GM12878 (cell line): ENCODE data around the gene ASPG. TPM values are rescaled to one million over a fixed set of nuclear protein-coding genes. Genes with fewer than 3 reads are reported as not detected.

ENCODE experiments used
- ATAC-seq: fragments of 200-7000 bp; cut with Tn5 transposase; 3 replicates; pipeline ENCODE4 v1.9.1; 2020; ENCODE audit warnings: mild to moderate bottlenecking, moderate library complexity
- BruUV-seq: library from RNA; stranded (reverse); fragments of 400-500 nt; replicated peaks from 2 replicates; lab custom pipeline; 2021; lab: Mats Ljungman, UMichigan
- CTCF ChIA-PET: fragments of 300-600 bp; sonication (Branson Sonifier 250); formaldehyde crosslinking; extraction: SDS; loops from one replicate; lab custom pipeline; 2021; ENCODE audit warnings: inconsistent platforms; lab: Yijun Ruan, JAX
- POLR2A ChIA-PET: fragments of 350-600 bp; formaldehyde crosslinking; extraction: SDS; loops from one replicate; lab custom pipeline; 2021; ENCODE audit warnings: inconsistent platforms; lab: Charles Lee
- RAD21 ChIA-PET: fragments of 300-600 bp; sonication (Branson Sonifier 250); formaldehyde crosslinking; loops from one replicate; lab custom pipeline; 2023; ENCODE audit warnings: antibody characterized with exemption; ENCODE audit not compliant: unreplicated experiment; lab: Charles Lee
- SMC1A ChIA-PET: fragments of 300-600 bp; sonication (Branson Sonifier 250); formaldehyde crosslinking; loops from one replicate; lab custom pipeline; 2023; ENCODE audit not compliant: unreplicated experiment, uncharacterized antibody; lab: Charles Lee
- DNase-seq: peaks from one replicate; pipeline ENCODE4 v3.0.0-alpha.2; 2011; ENCODE audit warnings: low read depth, low spot score
- FAIRE-seq: peaks from 3 replicates; lab custom pipeline; 2011; peaks lifted over from hg19 to GRCh38; lab: Jason Lieb, UNC
- H2AFZ ChIP-seq: 2 replicates; pipeline ENCODE4 v1.6.0; 2011; ENCODE audit warnings: low read depth, low read length, control low read depth; ENCODE audit not compliant: control insufficient read depth
- H3K27ac ChIP-seq: 2 replicates; pipeline ENCODE4 v1.5.1; 2011; ENCODE audit warnings: control low read depth; ENCODE audit not compliant: control insufficient read depth, insufficient read depth
- H3K27me3 ChIP-seq, 2 experiments: replicated peaks in 1 of 2; 2 replicates each; pipeline versions ENCODE4 v1.6.0 to v1.6.1; 2011; ENCODE audit warnings: low read length in 1 of 2; ENCODE audit not compliant: control insufficient read depth in 2 of 2, insufficient read depth in 2 of 2
- H3K36me3 ChIP-seq, 2 experiments: 2 replicates each; pipeline ENCODE4 v1.5.1; 2011; ENCODE audit warnings: low read length in 1 of 2; ENCODE audit not compliant: control insufficient read depth in 2 of 2, insufficient read depth in 2 of 2
- H3K4me1 ChIP-seq: 2 replicates; pipeline ENCODE4 v1.6.1; 2011; ENCODE audit warnings: mild to moderate bottlenecking, low read length, moderate library complexity, mixed read lengths; ENCODE audit not compliant: control insufficient read depth, insufficient read depth
- H3K4me2 ChIP-seq: 2 replicates; pipeline ENCODE4 v1.6.0; 2011; ENCODE audit warnings: control low read depth; ENCODE audit not compliant: control insufficient read depth, insufficient read depth
- H3K4me3 ChIP-seq: fragments of 200-600 bp; sonication (generic); 2 replicates; pipeline ENCODE4 v1.5.1; 2016
- H3K79me2 ChIP-seq: 2 replicates; pipeline ENCODE4 v1.6.0; 2011; ENCODE audit warnings: low read length; ENCODE audit not compliant: control insufficient read depth, insufficient read depth
- H3K9ac ChIP-seq: 2 replicates; pipeline ENCODE4 v1.8.0; 2011; ENCODE audit warnings: low read length, control low read depth, mixed read lengths; ENCODE audit not compliant: control insufficient read depth, insufficient read depth
- H3K9me3 ChIP-seq: replicated peaks from 3 replicates; pipeline ENCODE4 v1.5.1; 2011; ENCODE audit warnings: mild to moderate bottlenecking, low read length; ENCODE audit not compliant: control insufficient read depth, insufficient read depth
- H4K20me1 ChIP-seq: 2 replicates; pipeline ENCODE4 v1.6.0; 2011; ENCODE audit not compliant: control insufficient read depth, insufficient read depth
- BACH1 ChIP-seq: fragments of 450-650 bp; IDR thresholded peaks from 2 replicates; pipeline ENCODE4 v1.6.1; 2017; ENCODE audit warnings: mild to moderate bottlenecking, borderline replicate concordance
- BRCA1 ChIP-seq: IDR thresholded peaks from 2 replicates; pipeline ENCODE4 v1.6.1; 2011; ENCODE audit warnings: low read depth, low read length, improper control_type of control experiment
- CREB1 ChIP-seq: IDR thresholded peaks from 2 replicates; pipeline ENCODE4 v1.6.1; 2012; ENCODE audit warnings: low read depth, mild to moderate bottlenecking, inconsistent platforms
- CREM ChIP-seq: IDR thresholded peaks from 2 replicates; pipeline ENCODE4 v1.6.1; 2014; ENCODE audit warnings: antibody characterized with exemption, low read depth
- EED ChIP-seq: sonication (generic); IDR thresholded peaks from 2 replicates; pipeline ENCODE4 v1.6.1; 2016; ENCODE audit warnings: antibody characterized with exemption, low read depth
- RUNX3 ChIP-seq: IDR thresholded peaks from 2 replicates; pipeline ENCODE4 v1.6.1; 2012; ENCODE audit warnings: low read length, inconsistent platforms
- SIX5 ChIP-seq: IDR thresholded peaks from 2 replicates; pipeline ENCODE4 v1.6.1; 2011; ENCODE audit warnings: mild to moderate bottlenecking, low read depth, low read length, moderate library complexity; ENCODE audit not compliant: severe bottlenecking
- ZNF24 ChIP-seq: fragments of 450-650 bp; IDR thresholded peaks from 2 replicates; pipeline ENCODE4 v1.6.1; 2017; ENCODE audit warnings: antibody characterized with exemption, mild to moderate bottlenecking
- ZZZ3 ChIP-seq: IDR thresholded peaks from 2 replicates; pipeline ENCODE4 v1.6.1; 2011; ENCODE audit warnings: low read depth; ENCODE audit not compliant: control insufficient read depth, insufficient read length
- WGBS: methylation state at CpG from one replicate; pipeline ENCODE4 v1.1.6; 2016; ENCODE audit warnings: low lambda C conversion rate; ENCODE audit not compliant: insufficient replicate concordance, insufficient coverage; ENCODE audit errors: missing lambda C conversion rate; 5-methylcytosine and 5-hydroxymethylcytosine counted together
- in situ Hi-C: fragments of 300-500 bp; cut with MboI; formaldehyde crosslinking; loops from 9 replicates; pipeline ENCODE4 v1.14.3; 2018; ENCODE audit warnings: mixed read lengths
- intact Hi-C: fragments of 100-400 bp; cut with micrococcal nuclease; formaldehyde crosslinking; loops from one replicate; pipeline ENCODE4 v1.14.2; 2022; ENCODE audit not compliant: unreplicated experiment
- polyA plus RNA-seq, 11 experiments: library from polyadenylated mRNA; depleted of rRNA in 4 of 11; unstranded in 6 of 11; stranded (reverse) in 5 of 11; fragments of >200 nt; fragmentation: Nextera tagmentation in 4 of 11; fragmentation: Illumina TruSeq in 1 of 11; extraction: Ambion mirVana in 4 of 11; extraction: Trizol in 1 of 11; gene quantifications; 1 replicate in 1 of 11; 2 replicates in 10 of 11; pipeline versions ENCODE4 v1.2.1 to v1.2.3, GENCODE V29; 2011 to 2016; ENCODE audit warnings: inconsistent platforms in 2 of 11, missing spikeins in 2 of 11, low read depth in 1 of 11
- total RNA-seq, 4 experiments: library from RNA; depleted of rRNA in 3 of 4; stranded (reverse); fragments of >200 nt in 3 of 4; fragmentation: Illumina TruSeq in 1 of 4; extraction: Trizol in 1 of 4; gene quantifications; 2 replicates each; pipeline versions ENCODE4 v1.2.1 to v1.2.3, GENCODE V29; 2013 to 2021
- TF ChIP-seq, protein P1 (sequence below): fragments of 450-650 bp; IDR thresholded peaks from 2 replicates; pipeline ENCODE4 v1.6.1; 2016; ENCODE audit warnings: mild to moderate bottlenecking
- TF ChIP-seq, protein P2 (sequence below): fragments of 150-350 bp; IDR thresholded peaks from 2 replicates; pipeline ENCODE4 v1.6.1; 2014; ENCODE audit warnings: mild to moderate bottlenecking, low read depth, low read length
- TF ChIP-seq, protein P3 (sequence below): fragments of 450-650 bp; IDR thresholded peaks from 2 replicates; pipeline ENCODE4 v1.6.1; 2017; ENCODE audit warnings: low read depth, mild to moderate bottlenecking, moderate library complexity
- TF ChIP-seq, protein P4 (sequence below): fragments of 450-650 bp; IDR thresholded peaks from 2 replicates; pipeline ENCODE4 v1.6.1; 2018; ENCODE audit warnings: mild to moderate bottlenecking, low read depth, moderate library complexity; ENCODE audit not compliant: partially characterized antibody
- TF ChIP-seq, protein P5 (sequence below): IDR thresholded peaks from 2 replicates; pipeline ENCODE4 v1.6.1; 2012; ENCODE audit warnings: low read depth, low read length, improper control_type of control experiment

ASPG gene
- total and polyA plus RNA-seq, 10 of the 15 experiments (the other 5 are each of a cell fraction or from before 2014, with no cell fraction given), result not detected

DNA sequence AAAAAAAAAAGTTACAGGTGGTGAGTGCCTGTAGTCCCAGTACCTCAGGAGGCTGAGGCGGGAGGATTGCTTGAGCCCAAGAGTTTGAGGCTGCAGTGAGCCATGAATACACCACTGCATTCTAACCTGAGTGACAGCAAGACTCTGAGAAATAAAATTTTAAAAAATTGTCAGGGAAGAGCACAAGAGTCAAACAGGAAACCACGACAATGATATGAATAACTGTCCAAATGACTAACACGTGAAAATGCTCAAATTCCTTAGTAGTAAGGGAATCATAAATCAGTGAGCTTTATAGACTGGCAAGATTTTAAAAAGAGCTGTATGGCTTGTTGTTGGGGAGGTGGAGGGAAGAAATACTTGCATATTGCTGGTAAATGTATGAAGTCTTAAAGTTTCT is 12.9 kb upstream of the ASPG start:
- no peak for TF ChIP-seq SIX5
- TF ChIP-seq ZNF24, result no peak
- TF ChIP-seq CREB1, result no peak
- no peak for TF ChIP-seq RUNX3
- TF ChIP-seq, protein P1, sequence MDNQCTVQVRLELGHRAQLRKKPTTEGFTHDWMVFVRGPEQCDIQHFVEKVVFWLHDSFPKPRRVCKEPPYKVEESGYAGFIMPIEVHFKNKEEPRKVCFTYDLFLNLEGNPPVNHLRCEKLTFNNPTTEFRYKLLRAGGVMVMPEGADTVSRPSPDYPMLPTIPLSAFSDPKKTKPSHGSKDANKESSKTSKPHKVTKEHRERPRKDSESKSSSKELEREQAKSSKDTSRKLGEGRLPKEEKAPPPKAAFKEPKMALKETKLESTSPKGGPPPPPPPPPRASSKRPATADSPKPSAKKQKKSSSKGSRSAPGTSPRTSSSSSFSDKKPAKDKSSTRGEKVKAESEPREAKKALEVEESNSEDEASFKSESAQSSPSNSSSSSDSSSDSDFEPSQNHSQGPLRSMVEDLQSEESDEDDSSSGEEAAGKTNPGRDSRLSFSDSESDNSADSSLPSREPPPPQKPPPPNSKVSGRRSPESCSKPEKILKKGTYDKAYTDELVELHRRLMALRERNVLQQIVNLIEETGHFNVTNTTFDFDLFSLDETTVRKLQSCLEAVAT, result no peak
- no peak for TF ChIP-seq BACH1
- TF ChIP-seq, protein P2, sequence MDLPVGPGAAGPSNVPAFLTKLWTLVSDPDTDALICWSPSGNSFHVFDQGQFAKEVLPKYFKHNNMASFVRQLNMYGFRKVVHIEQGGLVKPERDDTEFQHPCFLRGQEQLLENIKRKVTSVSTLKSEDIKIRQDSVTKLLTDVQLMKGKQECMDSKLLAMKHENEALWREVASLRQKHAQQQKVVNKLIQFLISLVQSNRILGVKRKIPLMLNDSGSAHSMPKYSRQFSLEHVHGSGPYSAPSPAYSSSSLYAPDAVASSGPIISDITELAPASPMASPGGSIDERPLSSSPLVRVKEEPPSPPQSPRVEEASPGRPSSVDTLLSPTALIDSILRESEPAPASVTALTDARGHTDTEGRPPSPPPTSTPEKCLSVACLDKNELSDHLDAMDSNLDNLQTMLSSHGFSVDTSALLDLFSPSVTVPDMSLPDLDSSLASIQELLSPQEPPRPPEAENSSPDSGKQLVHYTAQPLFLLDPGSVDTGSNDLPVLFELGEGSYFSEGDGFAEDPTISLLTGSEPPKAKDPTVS, result no peak
- TF ChIP-seq, protein P3, sequence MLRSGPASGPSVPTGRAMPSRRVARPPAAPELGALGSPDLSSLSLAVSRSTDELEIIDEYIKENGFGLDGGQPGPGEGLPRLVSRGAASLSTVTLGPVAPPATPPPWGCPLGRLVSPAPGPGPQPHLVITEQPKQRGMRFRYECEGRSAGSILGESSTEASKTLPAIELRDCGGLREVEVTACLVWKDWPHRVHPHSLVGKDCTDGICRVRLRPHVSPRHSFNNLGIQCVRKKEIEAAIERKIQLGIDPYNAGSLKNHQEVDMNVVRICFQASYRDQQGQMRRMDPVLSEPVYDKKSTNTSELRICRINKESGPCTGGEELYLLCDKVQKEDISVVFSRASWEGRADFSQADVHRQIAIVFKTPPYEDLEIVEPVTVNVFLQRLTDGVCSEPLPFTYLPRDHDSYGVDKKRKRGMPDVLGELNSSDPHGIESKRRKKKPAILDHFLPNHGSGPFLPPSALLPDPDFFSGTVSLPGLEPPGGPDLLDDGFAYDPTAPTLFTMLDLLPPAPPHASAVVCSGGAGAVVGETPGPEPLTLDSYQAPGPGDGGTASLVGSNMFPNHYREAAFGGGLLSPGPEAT, result no peak
- TF ChIP-seq CREM, result no peak
- TF ChIP-seq BRCA1, result no peak
- TF ChIP-seq, protein P4, sequence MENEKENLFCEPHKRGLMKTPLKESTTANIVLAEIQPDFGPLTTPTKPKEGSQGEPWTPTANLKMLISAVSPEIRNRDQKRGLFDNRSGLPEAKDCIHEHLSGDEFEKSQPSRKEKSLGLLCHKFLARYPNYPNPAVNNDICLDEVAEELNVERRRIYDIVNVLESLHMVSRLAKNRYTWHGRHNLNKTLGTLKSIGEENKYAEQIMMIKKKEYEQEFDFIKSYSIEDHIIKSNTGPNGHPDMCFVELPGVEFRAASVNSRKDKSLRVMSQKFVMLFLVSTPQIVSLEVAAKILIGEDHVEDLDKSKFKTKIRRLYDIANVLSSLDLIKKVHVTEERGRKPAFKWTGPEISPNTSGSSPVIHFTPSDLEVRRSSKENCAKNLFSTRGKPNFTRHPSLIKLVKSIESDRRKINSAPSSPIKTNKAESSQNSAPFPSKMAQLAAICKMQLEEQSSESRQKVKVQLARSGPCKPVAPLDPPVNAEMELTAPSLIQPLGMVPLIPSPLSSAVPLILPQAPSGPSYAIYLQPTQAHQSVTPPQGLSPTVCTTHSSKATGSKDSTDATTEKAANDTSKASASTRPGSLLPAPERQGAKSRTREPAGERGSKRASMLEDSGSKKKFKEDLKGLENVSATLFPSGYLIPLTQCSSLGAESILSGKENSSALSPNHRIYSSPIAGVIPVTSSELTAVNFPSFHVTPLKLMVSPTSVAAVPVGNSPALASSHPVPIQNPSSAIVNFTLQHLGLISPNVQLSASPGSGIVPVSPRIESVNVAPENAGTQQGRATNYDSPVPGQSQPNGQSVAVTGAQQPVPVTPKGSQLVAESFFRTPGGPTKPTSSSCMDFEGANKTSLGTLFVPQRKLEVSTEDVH, result no peak
- TF ChIP-seq EED, result no peak
- TF ChIP-seq, protein P5, sequence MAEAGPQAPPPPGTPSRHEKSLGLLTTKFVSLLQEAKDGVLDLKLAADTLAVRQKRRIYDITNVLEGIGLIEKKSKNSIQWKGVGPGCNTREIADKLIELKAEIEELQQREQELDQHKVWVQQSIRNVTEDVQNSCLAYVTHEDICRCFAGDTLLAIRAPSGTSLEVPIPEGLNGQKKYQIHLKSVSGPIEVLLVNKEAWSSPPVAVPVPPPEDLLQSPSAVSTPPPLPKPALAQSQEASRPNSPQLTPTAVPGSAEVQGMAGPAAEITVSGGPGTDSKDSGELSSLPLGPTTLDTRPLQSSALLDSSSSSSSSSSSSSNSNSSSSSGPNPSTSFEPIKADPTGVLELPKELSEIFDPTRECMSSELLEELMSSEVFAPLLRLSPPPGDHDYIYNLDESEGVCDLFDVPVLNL, result no peak
- no peak for TF ChIP-seq ZZZ3
- in situ Hi-C loops (no loop called here), intact Hi-C loops (no loop called here)
- ATAC-seq (no peak), FAIRE-seq (no peak), DNase-seq (no peak)
- ChIA-PET SMC1A (no interaction called here), RAD21 (no interaction called here), CTCF (no interaction called here), POLR2A (no interaction called here)
- BruUV-seq, result no TSS peak
- no peak overlapping the region for H3K27ac ChIP-seq
- no peak overlapping the region for H3K4me2 ChIP-seq
- 14% methylated on average over 3 of the region's 3 CpGs for WGBS
- H3K9me3 ChIP-seq, result peaks cover 2% of the 10 kb centered on the region; the same call in 2 of the 3 replicates
- H3K79me2 ChIP-seq, result no peaks in the 10 kb centered on the region
- H3K27me3 ChIP-seq, result no peaks in the 10 kb centered on the region; a peak in 1 of 4 replicates
- no peak overlapping the region for H2AFZ ChIP-seq
- H3K4me1 ChIP-seq, result no peaks in the 10 kb centered on the region
- no peaks in the 10 kb centered on the region for H3K36me3 ChIP-seq
- no peak overlapping the region for H3K9ac ChIP-seq
- no peaks in the 10 kb centered on the region for H4K20me1 ChIP-seq
- H3K4me3 ChIP-seq, result no peak overlapping the region
